Measurements from ENCODE around the gene TUSC2.

TUSC2 gene, protein sequence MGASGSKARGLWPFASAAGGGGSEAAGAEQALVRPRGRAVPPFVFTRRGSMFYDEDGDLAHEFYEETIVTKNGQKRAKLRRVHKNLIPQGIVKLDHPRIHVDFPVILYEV

GRCh38 chr3:50327943-50328691, at the start of gene TUSC2:
TUSC2 (minus strand) TSS chr3:50328223; CDS start chr3:50328099, 124 bp downstream.
- DNase-seq, result peak; percentile 96

GRCh38 chr3:50375258-50375931, 47.4 kb upstream of the TUSC2 start:
- DNase-seq, result no peak

GRCh38 chr3:50374363-50375257, 46.6 kb upstream of the TUSC2 start:
- DNase-seq, result no peak

GRCh38 chr3:50373146-50374051, 45.4 kb upstream of the TUSC2 start:
- no peak for DNase-seq

GRCh38 chr3:50372349-50372748, 44.3 kb upstream of the TUSC2 start:
- no peak for DNase-seq

DNA sequence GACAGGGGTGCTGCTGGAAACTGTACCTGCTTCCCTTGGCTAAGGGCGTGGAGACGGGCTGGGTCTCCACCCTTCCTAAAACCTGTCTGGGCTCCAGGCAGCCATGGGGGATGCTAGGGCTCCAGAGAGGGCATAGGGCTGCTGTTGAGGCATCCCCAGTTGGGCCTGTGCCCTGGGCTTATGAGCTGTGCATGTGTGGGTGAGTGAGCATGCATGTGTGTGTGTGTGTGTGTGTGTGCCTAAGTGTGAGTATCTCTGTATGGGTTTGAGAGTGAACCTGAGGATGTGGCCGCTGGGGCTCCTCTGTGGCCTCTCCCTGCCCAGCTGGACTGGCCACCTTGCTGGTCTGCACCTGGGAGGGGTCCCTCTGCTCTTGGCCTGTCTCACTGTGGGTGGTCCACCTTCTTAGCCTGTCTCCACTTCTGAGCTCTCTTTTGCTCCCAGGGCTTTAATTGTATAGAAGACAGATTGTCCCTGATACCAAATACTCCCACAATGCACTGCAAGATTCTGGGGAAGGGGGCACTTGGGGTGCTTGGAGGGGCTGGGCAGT, 43.2 kb upstream of the TUSC2 start:
- no peak for DNase-seq

- no peak for DNase-seq
Measured at GRCh38 chr3:50370594-50370993, 42.6 kb upstream of the TUSC2 start.

DNA sequence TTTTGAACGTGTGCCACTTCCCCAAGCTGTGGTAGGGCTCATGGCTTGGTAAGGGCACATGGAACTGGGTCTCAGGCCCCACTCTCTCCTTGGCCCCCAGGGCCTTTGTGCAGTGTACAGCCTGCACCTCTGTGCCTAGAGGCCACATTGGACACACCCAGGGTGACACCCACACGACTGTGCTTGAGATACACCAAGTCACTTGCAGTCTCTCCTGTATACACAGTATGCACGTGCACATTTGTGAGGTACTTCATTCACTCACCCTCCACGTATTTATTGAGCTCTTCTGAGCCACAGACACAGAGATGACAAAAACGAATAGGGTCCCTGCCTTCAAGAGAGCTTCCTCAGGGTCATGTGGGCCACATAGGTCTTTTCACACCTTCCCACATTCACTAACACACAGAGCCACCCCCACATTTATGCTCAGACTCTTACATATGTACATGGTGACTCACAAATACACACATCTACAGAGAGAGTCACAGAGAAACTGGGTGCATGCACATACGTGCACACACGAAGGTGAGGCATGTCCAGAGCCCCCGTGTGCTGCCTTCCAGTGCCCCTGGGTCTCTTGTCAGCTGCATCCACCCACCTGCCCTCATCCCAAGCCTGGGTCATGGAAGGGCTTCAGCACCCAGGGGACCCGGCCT, 41.1 kb upstream of the TUSC2 start:
- no peak for DNase-seq

- no peak for DNase-seq
Measured at GRCh38 chr3:50365842-50366220, 37.8 kb upstream of the TUSC2 start.

- peak; percentile 94 for DNase-seq
Measured at GRCh38 chr3:50365080-50365841, 37.2 kb upstream of the TUSC2 start.

DNA sequence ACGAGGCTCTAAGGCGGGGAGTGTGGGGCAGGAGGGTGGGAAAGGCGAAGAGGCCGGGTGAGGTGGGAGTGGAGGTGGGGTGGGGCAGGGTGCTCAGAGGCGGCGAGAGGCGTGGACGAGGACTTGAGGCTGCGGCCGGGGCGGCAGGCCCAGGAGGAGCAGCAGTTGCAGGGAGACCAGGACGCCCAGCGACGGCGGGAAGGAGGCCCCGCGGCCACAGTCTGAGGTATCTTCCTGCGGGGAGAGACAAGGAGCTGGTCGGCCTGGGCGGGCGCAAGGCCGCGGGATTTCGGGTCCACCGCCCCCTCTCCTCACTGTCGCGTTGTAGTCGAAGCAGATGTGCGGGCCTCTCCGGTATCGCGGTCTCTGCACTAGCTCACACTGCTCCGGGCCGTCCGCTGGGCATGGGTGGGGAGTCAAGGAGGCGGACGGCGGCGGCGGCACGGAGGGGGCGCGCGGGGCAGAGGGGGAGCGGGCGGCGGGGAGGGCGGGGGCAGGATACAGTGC, 36.6 kb upstream of the TUSC2 start:
- no peak for DNase-seq

- DNase-seq, result no peak
Measured at GRCh38 chr3:50359760-50360110, 31.7 kb upstream of the TUSC2 start.

- DNase-seq, result peak; percentile 97
Measured at GRCh38 chr3:50358911-50359759, 31.1 kb upstream of the TUSC2 start, which contains the start of gene TMEM115. TMEM115 (minus strand) TSS chr3:50359521; CDS start chr3:50359063, 458 bp downstream.

GRCh38 chr3:50358355-50358910, 30.4 kb upstream of the TUSC2 start:
- DNase-seq, result no peak

GRCh38 chr3:50357481-50357880, 29.5 kb upstream of the TUSC2 start:
- DNase-seq, result no peak

GRCh38 chr3:50356553-50356952, 28.5 kb upstream of the TUSC2 start:
- DNase-seq, result no peak

DNA sequence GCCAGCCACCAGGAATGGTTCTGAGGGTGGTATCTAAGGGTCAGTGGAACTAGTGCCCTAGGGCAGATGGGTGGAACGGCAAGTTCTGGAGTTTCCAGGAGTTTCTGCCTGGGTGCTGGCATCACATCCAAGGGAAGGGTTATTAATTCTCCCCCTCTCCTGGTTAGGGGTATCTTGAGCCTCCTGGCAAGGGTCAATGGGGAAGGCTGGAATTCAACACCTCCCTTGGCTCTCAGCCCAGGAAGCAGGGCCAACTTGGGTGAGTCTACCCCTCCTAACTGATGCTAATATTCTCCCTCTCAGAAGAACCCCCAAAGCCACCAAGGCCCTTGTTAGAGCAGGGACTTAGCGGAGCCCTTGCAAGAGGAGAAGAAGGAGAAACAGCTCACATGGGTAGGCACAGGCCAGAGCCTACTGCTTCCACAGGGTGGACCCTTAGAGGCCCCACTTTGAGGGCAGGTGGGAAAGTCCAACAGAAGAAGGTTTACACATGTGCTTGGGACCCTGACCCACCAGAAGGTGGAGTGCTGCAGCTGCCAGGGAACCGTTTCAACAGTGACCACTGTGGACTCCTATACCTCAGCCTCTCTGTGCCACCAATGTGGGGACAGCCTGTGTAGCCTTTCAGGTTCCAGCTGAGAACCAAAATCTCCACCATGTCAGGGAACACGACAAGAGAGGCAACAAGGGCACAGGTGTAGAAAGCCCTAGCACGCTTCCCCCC, 28.0 kb upstream of the TUSC2 start:
- no peak for DNase-seq

DNA sequence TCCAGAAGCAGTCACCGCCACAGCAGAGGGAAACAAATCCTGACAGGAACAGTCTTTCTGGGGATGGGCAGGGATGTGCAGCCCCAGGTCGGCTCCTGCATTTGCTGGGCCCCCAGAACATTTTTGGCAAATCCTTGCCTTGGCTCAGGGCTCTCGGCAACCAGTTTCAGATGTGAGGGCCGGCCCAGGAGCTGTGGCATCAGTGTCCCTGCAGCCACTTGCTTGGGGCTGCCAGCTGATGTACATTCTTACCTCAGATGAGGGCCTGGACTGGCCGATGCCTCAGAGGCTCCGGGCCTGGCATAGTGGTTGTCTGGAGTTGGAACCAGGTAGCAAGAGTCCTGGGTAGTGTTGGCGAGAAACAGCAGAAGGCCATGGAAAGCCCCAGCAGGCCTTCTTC, 26.8 kb upstream of the TUSC2 start:
- DNase-seq, result no peak

Measured in stimulated activated CD4-positive, alpha-beta T cell treated with anti-CD3 and anti-CD28 coated beads, Interleukin-4, amount 100 ng/mL, for 24 hours (primary cell).